GM21786 (cell line): ENCODE results near the gene CAMK2G.

Experiments
- ATAC-seq: cut with Tn5 transposase; IDR thresholded peaks from one replicate; pipeline ENCODE4 v1.9.1; 2021; ENCODE audit not compliant: unreplicated experiment

The CAMK2G gene

GRCh38 chr10:73865107-73865458 lies 9.3 kb downstream of the CAMK2G start:
- no peak for ATAC-seq

- ATAC-seq = no peak
Measured at GRCh38 chr10:73864229-73864628, 10.1 kb downstream of the CAMK2G start.

GRCh38 chr10:73863039-73863817 lies 11.1 kb downstream of the CAMK2G start:
- ATAC-seq = no peak

GRCh38 chr10:73862011-73862410 lies 12.3 kb downstream of the CAMK2G start:
- no peak for ATAC-seq

- no peak for ATAC-seq
Measured at GRCh38 chr10:73859784-73860491, 14.4 kb downstream of the CAMK2G start.

GRCh38 chr10:73859428-73859783 lies 14.9 kb downstream of the CAMK2G start:
- ATAC-seq = no peak

GRCh38 chr10:73858750-73859427 lies 15.5 kb downstream of the CAMK2G start:
- no peak for ATAC-seq

- ATAC-seq = no peak
Measured at GRCh38 chr10:73858013-73858708, 16.2 kb downstream of the CAMK2G start.

- ATAC-seq = peak; percentile 66
Measured at GRCh38 chr10:73857446-73857845, 16.9 kb downstream of the CAMK2G start.

- no peak for ATAC-seq
Measured at GRCh38 chr10:73856261-73856660, 18.1 kb downstream of the CAMK2G start.

- no peak for ATAC-seq
Measured at GRCh38 chr10:73855413-73855812, 18.9 kb downstream of the CAMK2G start.

GRCh38 chr10:73854310-73854709 lies 20.0 kb downstream of the CAMK2G start:
- ATAC-seq = no peak

- ATAC-seq = no peak
Measured at GRCh38 chr10:73853196-73853595, 21.2 kb downstream of the CAMK2G start.

- ATAC-seq = no peak
Measured at GRCh38 chr10:73850863-73851461, 23.4 kb downstream of the CAMK2G start.

- no peak for ATAC-seq
Measured at GRCh38 chr10:73850211-73850610, 24.1 kb downstream of the CAMK2G start.

- ATAC-seq = peak; percentile 95
Measured at GRCh38 chr10:73848821-73849489, 25.4 kb downstream of the CAMK2G start.

- no peak for ATAC-seq
Measured at GRCh38 chr10:73847031-73847430, 27.3 kb downstream of the CAMK2G start.

GRCh38 chr10:73843261-73843660 lies 31.1 kb downstream of the CAMK2G start:
- ATAC-seq = no peak

- ATAC-seq = no peak
Measured at GRCh38 chr10:73842349-73842748, 32.0 kb downstream of the CAMK2G start.

- no peak for ATAC-seq
Measured at GRCh38 chr10:73841526-73842285, 32.6 kb downstream of the CAMK2G start.
